SK-N-MC (cell line): ENCODE data around the gene PEPD.

Experiments used
- EZH2 ChIP-seq: fragments of 200-600 bp; sonication (generic); IDR thresholded peaks from one replicate; pipeline ENCODE4 v1.6.1; 2017; ENCODE audit warnings: antibody characterized with exemption
- FOXP2 ChIP-seq: optimal IDR thresholded peaks from 2 replicates; pipeline ENCODE3; 2011; ENCODE audit warnings: mild to moderate bottlenecking, moderate library complexity; ENCODE audit not compliant: insufficient read depth; ENCODE audit errors: extremely low read length, control extremely low read depth
- POLR2AphosphoS5 ChIP-seq: IDR thresholded peaks from 2 replicates; pipeline ENCODE4 v1.6.1; 2012; ENCODE audit warnings: mild to moderate bottlenecking, low read depth, low read length, borderline replicate concordance

DNA sequence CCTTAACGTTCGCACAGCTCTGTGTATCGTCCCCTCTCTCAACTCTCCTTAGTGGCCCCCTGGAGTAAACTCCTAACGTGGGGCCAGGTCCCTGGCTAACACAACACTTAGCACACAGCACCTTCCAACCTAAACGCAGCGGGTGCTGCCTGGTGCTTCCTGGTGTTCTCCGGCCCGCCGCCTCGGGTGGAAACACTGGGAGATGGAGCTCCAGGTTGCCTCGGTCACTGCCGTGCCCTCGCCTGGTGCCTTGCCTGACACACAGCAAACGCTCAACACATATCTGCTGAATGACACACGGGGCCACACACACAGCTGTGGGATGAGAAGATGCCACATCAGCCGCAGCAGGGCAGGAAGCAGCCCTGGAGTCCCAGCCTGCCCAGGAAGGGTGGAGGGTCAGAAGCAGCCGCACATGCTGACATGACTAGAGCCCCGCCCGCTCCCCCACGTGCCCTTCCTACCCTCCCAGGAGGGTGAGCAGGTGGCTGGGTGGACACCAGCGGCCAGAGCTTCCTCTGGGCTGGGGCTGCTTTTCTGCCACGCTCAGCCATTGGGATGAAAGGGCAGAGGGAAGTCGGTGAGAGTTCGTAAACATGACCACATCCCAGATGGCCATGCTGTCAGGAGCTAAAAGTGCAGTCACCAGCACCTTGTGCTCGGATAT lies 6.6 kb downstream of the PEPD start:
- TF ChIP-seq POLR2AphosphoS5: no peak
- TF ChIP-seq EZH2: no peak
- TF ChIP-seq FOXP2: no peak
